A549 treated with GW870086 at 1 μM for 4 hours (cell line): ENCODE data around the gene OR2F2. TPM values are rescaled to one million over a fixed set of nuclear protein-coding genes. Genes with fewer than 3 reads are reported as not detected.

Experiments
- total RNA-seq: library from RNA; stranded (reverse); fragments of 200-300 nt; extraction: Qiagen RNA extraction; gene quantifications from 5 replicates; pipeline ENCODE4 v1.2.3, GENCODE V29; 2022; ENCODE audit warnings: low read depth

The OR2F2 gene, protein sequence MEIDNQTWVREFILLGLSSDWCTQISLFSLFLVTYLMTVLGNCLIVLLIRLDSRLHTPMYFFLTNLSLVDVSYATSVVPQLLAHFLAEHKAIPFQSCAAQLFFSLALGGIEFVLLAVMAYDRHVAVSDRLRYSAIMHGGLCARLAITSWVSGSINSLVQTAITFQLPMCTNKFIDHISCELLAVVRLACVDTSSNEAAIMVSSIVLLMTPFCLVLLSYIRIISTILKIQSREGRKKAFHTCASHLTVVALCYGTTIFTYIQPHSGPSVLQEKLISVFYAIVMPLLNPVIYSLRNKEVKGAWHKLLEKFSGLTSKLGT
- total RNA-seq: not detected in 5 replicates

DNA sequence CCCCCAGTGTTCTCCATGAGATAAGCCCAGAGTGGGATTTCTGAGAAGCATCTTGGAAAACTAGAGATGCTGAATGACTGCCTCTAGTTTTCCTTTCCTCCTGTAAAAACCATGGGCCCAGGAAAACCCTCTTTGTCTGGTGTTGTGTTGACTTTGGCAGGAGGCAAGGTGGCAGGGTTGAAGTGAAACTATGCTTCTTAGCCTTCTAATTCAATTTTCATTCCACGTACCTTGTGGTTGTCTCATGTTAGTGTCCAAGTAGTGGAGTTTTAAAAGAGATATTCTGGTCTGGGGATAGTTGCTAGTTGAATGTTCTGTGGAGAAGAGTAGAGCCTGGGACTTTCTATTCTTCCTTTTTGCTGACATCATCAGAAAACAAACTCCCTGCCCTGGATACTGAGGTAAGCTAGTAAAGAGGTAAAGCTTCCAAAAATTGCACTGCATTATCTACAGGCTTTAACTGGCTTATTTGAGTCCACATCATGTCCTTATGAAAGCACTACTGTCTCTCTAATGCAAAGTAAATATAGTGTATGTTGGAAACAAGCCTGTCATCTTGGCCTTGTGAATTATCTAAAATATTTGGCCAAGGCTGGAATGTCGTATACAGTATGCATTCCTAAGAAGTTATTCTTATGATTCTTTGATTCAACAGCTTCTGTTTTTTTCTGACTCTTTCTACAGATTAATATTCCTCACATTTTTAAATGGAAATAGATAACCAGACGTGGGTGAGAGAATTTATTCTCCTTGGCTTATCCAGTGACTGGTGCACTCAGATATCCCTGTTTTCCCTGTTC is at the start of gene OR2F2:
Gene OR2F2 (plus strand): TSS at position 708 of the 800 bp plus-strand sequence. CDS start 0 bp downstream, at position 708.

DNA sequence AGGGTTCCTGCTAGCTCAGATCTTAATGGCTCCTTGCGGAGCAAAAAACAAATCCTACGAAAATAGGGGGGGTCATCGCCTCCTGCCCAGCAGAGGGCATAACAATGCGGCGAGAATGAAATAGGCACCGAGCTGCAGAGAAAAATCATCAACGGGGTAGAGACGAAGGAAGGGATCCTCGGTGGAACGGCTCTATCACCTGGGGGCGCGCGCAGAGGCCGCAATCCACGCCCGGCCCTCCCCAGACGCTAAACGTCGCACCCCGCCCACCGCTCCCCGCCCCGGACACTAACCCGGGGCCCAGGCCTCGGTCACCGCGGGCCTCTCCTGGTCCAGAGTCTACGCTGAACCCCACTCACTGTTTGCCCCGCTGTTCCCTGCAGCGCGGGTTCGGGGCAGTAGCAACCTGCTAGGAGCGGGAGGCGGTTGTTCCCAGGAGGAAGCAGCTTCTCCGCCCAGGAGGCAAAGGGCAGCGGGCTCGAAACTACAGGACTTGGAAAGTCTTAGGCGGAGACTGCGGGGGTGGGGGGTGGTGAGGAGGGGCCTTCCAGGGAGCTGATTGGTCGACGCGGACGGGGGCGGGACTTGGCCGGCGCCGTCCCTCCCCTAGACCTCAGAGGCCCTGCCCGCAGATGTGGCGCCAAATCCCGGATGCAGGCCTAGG is 33.2 kb upstream of the OR2F2 start, which contains the start of gene TCAF1:
Gene TCAF1 (minus strand): TSS at position 509 of the 664 bp plus-strand sequence. CDS start 25,568 bp downstream, outside the sequence.

DNA sequence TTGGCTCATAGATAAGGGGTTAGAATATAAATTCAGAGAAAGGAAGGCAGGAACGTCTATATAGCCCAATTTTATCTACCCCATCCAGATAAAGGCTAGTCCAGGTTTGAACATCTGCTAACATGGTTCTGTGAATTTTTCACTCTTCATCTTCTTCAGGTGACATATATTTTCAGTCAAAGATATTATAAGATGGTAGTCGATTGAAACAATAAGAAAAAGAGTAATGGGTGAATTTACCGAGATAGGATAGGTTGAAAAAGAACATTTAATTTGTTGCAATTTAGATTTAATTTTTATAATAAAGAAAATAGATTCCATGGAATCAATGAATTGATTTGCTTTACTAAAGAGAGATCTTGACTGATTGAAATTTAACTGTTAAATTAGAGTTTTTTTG is 19.5 kb downstream of the OR2F2 start, which contains the start of gene OR2F1:
Gene OR2F1 (plus strand): TSS at position 301 of the 400 bp plus-strand sequence. CDS start 5,127 bp downstream, outside the sequence.

Other genes with a start within 250 kb of the OR2F2 start
- not detected in 5 replicates for gene CTAGE6, start 177.5 kb upstream of the OR2F2 start, total RNA-seq
- 12.6 to 21.0 TPM (median 16.3 TPM) in 5 replicates for gene TCAF1, start 33.1 kb upstream of the OR2F2 start, total RNA-seq
- not detected in 5 replicates for gene OR2F1, start 19.6 kb downstream of the OR2F2 start, total RNA-seq
- not detected in 5 replicates for gene OR6B1, start 65.1 kb downstream of the OR2F2 start, total RNA-seq
- not detected in 5 replicates for gene OR2A5, start 113.7 kb downstream of the OR2F2 start, total RNA-seq
- gene OR2A25, start 134.6 kb downstream of the OR2F2 start, total RNA-seq: not detected in 5 replicates
- not detected in 5 replicates for gene OR2A12, start 151.0 kb downstream of the OR2F2 start, total RNA-seq
- not detected in 5 replicates for gene OR2A2, start 174.3 kb downstream of the OR2F2 start, total RNA-seq
- not detected in 5 replicates for gene OR2A14, start 187.9 kb downstream of the OR2F2 start, total RNA-seq
- gene CTAGE4, start 248.2 kb downstream of the OR2F2 start, total RNA-seq: not detected in 5 replicates